Measurements from ENCODE around the gene TMED8. TPM values are rescaled to one million over a fixed set of nuclear protein-coding genes. Genes with fewer than 3 reads are reported as not detected.

Gene TMED8
- total RNA-seq, 1 experiment from 2014 or later, result 21.2 TPM

DNA sequence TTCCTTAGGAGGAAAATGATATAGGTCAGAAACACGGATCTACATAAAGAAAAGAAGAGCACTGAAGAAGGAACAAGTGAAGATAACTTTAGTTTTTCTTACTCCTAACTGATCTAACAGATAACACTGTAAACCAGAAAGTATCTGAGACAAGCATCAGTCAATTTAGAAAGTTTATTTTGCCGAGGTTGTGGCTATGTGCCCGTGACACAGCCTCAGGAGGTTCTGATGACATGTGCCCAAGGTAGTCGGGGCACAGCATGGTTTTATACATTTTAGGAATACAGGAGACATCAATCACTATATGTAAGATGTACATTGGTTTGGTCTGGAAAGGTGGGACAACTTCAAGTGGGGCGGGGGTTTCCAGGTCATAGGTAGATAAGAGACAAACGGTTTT is 23.3 kb upstream of the TMED8 start:
- intact Hi-C loops (cut with micrococcal nuclease), result no loop called here
- no peak for ATAC-seq
- no peak overlapping the region for H3K27ac ChIP-seq (ENCODE audit: low read depth, low read length)
- no peak overlapping the region for H3K9ac ChIP-seq (ENCODE audit: low read length)
- no peaks in the 10 kb centered on the region for H3K9me3 ChIP-seq (ENCODE audit: control insufficient read depth in 1 of 2, insufficient read depth in 1 of 2, low read depth in 1 of 2, low read length in 2 of 2)
- H3K27me3 ChIP-seq (ENCODE audit: insufficient read depth, low read length), result no peaks in the 10 kb centered on the region
- H3K9me2 ChIP-seq (ENCODE audit: insufficient read depth), result no peaks in the 10 kb centered on the region
- no peak overlapping the region for H3K4me2 ChIP-seq (ENCODE audit: low read length)
- no peak overlapping the region for H3K4me3 ChIP-seq (replicated peaks in 1 of 2; ENCODE audit: low read depth in 1 of 2, low read length in 2 of 2)
- BruUV-seq (replicated peaks), result no TSS peak
- ChIA-PET RAD21 (ENCODE audit: low non-redundant PET in 1 of 2, low total read pairs in 2 of 2, uncharacterized antibody in 2 of 2, unreplicated experiment in 2 of 2) (no interaction called here), CTCF (no interaction called here), POLR2A (no interaction called here)
- no peak overlapping the region for H2AFZ ChIP-seq (ENCODE audit: low read depth, low read length, poor library complexity, severe bottlenecking)
- DNase-seq (ENCODE audit: low read depth, low spot score), result no peak
- no peaks in the 10 kb centered on the region for H3K4me1 ChIP-seq (ENCODE audit: control insufficient read depth in 1 of 2, insufficient read depth in 2 of 2, low read length in 2 of 2)
- H4K20me1 ChIP-seq (ENCODE audit: insufficient read depth), result no peaks in the 10 kb centered on the region
- no peaks in the 10 kb centered on the region for H3K36me3 ChIP-seq (ENCODE audit: control insufficient read depth in 1 of 2, insufficient read depth in 2 of 2, low read length in 2 of 2)
- H3K79me2 ChIP-seq (ENCODE audit: insufficient read depth, low read length), result no peaks in the 10 kb centered on the region
- TF ChIP-seq, protein P1, sequence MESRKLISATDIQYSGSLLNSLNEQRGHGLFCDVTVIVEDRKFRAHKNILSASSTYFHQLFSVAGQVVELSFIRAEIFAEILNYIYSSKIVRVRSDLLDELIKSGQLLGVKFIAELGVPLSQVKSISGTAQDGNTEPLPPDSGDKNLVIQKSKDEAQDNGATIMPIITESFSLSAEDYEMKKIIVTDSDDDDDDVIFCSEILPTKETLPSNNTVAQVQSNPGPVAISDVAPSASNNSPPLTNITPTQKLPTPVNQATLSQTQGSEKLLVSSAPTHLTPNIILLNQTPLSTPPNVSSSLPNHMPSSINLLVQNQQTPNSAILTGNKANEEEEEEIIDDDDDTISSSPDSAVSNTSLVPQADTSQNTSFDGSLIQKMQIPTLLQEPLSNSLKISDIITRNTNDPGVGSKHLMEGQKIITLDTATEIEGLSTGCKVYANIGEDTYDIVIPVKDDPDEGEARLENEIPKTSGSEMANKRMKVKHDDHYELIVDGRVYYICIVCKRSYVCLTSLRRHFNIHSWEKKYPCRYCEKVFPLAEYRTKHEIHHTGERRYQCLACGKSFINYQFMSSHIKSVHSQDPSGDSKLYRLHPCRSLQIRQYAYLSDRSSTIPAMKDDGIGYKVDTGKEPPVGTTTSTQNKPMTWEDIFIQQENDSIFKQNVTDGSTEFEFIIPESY (IDR thresholded peaks at IDR 0.05; ENCODE audit: extremely low read depth, insufficient replicate concordance, low read length), result no peak
- TF ChIP-seq CBX3 (IDR thresholded peaks at IDR 0.05; ENCODE audit: low read depth), result no peak
- TF ChIP-seq YY1 (IDR thresholded peaks at IDR 0.05; ENCODE audit: extremely low read depth, insufficient replicate concordance, low read depth, low read length), result no peak
- TF ChIP-seq CTCF (IDR thresholded peaks at IDR 0.05 in 2 of 3, conservative IDR thresholded peaks at IDR 0.05 in 1 of 3; ENCODE audit: borderline replicate concordance in 1 of 3, insufficient read depth in 1 of 3, low read depth in 2 of 3, low read length in 2 of 3), result no peak
- TF ChIP-seq SIN3A (IDR thresholded peaks at IDR 0.05; ENCODE audit: low read depth), result no peak
- TF ChIP-seq EZH2 (IDR thresholded peaks at IDR 0.05), result no peak
- no peak for TF ChIP-seq ZNF274 (IDR thresholded peaks at IDR 0.05; ENCODE audit: low read depth, low read length)
- no peak for TF ChIP-seq POLR2AphosphoS5 (IDR thresholded peaks at IDR 0.05; ENCODE audit: low read depth, low read length)
- no peak for TF ChIP-seq EGR1 (IDR thresholded peaks at IDR 0.05; ENCODE audit: low read depth)
- no peak for TF ChIP-seq TCF7L2 (IDR thresholded peaks at IDR 0.05; ENCODE audit: borderline replicate concordance, extremely low read depth, insufficient read depth, insufficient read length)
- TF ChIP-seq SP1 (IDR thresholded peaks at IDR 0.05; ENCODE audit: low read depth), result no peak
- TF ChIP-seq EZH2phosphoT487 (IDR thresholded peaks at IDR 0.05; ENCODE audit: borderline replicate concordance), result no peak
- no peak for TF ChIP-seq REST (IDR thresholded peaks at IDR 0.05; ENCODE audit: low read depth)
- TF ChIP-seq, protein P2, sequence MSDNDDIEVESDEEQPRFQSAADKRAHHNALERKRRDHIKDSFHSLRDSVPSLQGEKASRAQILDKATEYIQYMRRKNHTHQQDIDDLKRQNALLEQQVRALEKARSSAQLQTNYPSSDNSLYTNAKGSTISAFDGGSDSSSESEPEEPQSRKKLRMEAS (IDR thresholded peaks at IDR 0.05), result no peak
- no peak for TF ChIP-seq SRF (IDR thresholded peaks at IDR 0.05; ENCODE audit: low read depth)
- no peak for TF ChIP-seq FOSL1 (IDR thresholded peaks at IDR 0.05; ENCODE audit: low read depth)
- TF ChIP-seq, protein P3, sequence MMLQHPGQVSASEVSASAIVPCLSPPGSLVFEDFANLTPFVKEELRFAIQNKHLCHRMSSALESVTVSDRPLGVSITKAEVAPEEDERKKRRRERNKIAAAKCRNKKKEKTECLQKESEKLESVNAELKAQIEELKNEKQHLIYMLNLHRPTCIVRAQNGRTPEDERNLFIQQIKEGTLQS (IDR thresholded peaks at IDR 0.05), result no peak

Data from HCT116 (cell line).